ENCODE data around the gene BIRC2.
A peak's percentile ranks its signal among the peaks of the same experiment; 100 is the strongest.

Gene BIRC2

DNA sequence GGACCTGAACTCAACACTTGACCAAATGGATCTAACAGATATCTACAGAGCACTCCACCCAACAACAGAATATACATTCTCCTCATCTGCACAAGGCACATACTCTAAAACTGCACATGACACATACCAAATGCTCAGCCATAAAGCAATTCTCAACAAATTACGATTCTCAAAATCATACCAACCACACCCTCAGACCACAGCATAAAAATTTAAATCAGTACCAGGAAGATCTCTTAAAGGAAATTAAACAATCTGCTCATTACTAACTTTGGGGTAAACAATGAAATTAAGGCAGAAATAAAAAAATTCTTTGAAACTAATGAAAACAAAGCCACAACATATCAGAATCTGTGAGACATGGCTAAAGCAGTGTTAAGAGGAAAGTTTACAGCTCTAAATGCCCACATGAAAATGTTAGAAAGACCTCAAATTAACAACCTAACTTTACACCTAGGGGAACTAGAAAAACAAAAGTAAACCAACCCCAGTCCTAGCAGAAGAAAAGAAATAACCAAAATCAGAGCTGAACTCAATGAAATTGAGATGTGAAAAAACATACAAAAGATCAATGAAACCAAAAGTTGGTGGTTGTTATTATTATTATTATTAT, 68.4 kb downstream of the BIRC2 start:
- TF ChIP-seq, protein P1, sequence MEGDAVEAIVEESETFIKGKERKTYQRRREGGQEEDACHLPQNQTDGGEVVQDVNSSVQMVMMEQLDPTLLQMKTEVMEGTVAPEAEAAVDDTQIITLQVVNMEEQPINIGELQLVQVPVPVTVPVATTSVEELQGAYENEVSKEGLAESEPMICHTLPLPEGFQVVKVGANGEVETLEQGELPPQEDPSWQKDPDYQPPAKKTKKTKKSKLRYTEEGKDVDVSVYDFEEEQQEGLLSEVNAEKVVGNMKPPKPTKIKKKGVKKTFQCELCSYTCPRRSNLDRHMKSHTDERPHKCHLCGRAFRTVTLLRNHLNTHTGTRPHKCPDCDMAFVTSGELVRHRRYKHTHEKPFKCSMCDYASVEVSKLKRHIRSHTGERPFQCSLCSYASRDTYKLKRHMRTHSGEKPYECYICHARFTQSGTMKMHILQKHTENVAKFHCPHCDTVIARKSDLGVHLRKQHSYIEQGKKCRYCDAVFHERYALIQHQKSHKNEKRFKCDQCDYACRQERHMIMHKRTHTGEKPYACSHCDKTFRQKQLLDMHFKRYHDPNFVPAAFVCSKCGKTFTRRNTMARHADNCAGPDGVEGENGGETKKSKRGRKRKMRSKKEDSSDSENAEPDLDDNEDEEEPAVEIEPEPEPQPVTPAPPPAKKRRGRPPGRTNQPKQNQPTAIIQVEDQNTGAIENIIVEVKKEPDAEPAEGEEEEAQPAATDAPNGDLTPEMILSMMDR (IDR thresholded peaks at IDR 0.05; ENCODE audit: low read depth, low read length), result no peak
- no peak for TF ChIP-seq EZH2phosphoT487 (IDR thresholded peaks at IDR 0.05; ENCODE audit: low read depth)
- Histone ChIP-seq H3K27ac (ENCODE audit: low read length) (no peak overlapping the region), H3K27me3 (ENCODE audit: low read depth, low read length) (no peaks in the 10 kb centered on the region), H3K9ac (ENCODE audit: low read length) (no peak overlapping the region), H3K36me3 (replicated peaks; ENCODE audit: low read depth, low read length) (peaks cover 4% of the 10 kb centered on the region), H3K79me2 (ENCODE audit: low read length) (peaks cover 78% of the 10 kb centered on the region), H3K4me2 (ENCODE audit: low read length) (no peak overlapping the region), H3K4me1 (ENCODE audit: low read length) (peaks cover 12% of the 10 kb centered on the region), H3K9me3 (ENCODE audit: insufficient read depth, low read length) (no peaks in the 10 kb centered on the region), H4K20me1 (ENCODE audit: insufficient read depth, low read length) (peaks cover 42% of the 10 kb centered on the region), H3K4me3 (ENCODE audit: low read length) (no peak overlapping the region), H2AFZ (ENCODE audit: low read depth, low read length) (no peak overlapping the region)

DNA sequence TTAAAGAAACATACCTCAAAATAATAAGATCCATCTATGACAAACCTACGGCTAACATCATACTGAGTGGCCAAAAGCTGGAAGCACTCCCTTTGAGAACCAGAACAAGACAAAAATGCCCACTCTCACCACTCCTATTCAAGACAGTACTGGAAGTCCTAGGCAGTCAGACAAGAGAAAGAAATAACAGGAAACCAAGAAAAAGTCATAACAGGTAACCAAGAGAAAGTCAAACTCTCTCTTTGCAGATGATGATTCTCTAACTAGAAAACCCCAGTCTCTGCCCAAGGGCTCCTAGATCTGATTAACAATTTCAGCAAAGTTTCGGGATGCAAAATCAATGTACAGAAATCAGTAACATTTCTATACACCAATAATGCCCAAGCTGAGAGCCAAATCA, 70.0 kb downstream of the BIRC2 start:
- peaks cover 37% of the 10 kb centered on the region for H4K20me1 ChIP-seq (ENCODE audit: insufficient read depth, low read length)

DNA sequence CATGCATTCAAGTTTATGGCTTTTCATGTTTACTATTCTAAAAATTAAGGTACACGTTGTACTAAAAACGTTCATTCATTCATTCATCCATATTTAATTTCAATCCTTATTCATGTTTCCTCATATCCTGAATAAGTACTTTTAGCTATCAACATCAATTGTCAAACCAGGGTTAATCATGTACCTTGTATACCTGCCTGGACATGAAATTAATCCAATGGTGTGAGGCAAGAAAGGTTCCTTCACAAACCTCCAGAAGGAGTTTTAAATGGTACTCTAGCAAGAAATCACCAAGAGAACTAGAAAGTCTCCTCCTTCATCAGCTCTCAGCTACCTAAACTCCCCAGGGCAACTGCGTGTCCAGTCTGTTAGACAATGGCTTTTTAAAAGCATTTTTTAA, 72.2 kb downstream of the BIRC2 start:
- no peak overlapping the region for H3K27ac ChIP-seq (ENCODE audit: low read length)
- H2AFZ ChIP-seq (ENCODE audit: low read depth, low read length), result no peak overlapping the region
- H3K4me1 ChIP-seq (ENCODE audit: low read length), result peaks cover 27% of the 10 kb centered on the region
- H3K9ac ChIP-seq (ENCODE audit: low read length), result no peak overlapping the region
- peaks cover 77% of the 10 kb centered on the region for H3K79me2 ChIP-seq (ENCODE audit: low read length)
- no peak overlapping the region for H3K4me2 ChIP-seq (ENCODE audit: low read length)
- H3K36me3 ChIP-seq (replicated peaks; ENCODE audit: low read depth, low read length), result peaks cover 4% of the 10 kb centered on the region
- no peaks in the 10 kb centered on the region for H3K27me3 ChIP-seq (ENCODE audit: low read depth, low read length)
- H3K4me3 ChIP-seq (ENCODE audit: low read length), result no peak overlapping the region
- peaks cover 25% of the 10 kb centered on the region for H4K20me1 ChIP-seq (ENCODE audit: insufficient read depth, low read length)
- no peaks in the 10 kb centered on the region for H3K9me3 ChIP-seq (ENCODE audit: insufficient read depth, low read length)
- TF ChIP-seq, protein P1 (IDR thresholded peaks at IDR 0.05; ENCODE audit: low read depth, low read length), result no peak
- TF ChIP-seq EZH2phosphoT487 (IDR thresholded peaks at IDR 0.05; ENCODE audit: low read depth), result no peak

More for the DNA sequence above, 70.0 kb downstream of the BIRC2 start:
- Histone ChIP-seq H3K9me3 (ENCODE audit: insufficient read depth, low read length) (no peaks in the 10 kb centered on the region), H3K4me3 (ENCODE audit: low read length) (no peak overlapping the region), H2AFZ (ENCODE audit: low read depth, low read length) (no peak overlapping the region), H3K27me3 (ENCODE audit: low read depth, low read length) (no peaks in the 10 kb centered on the region), H3K4me2 (ENCODE audit: low read length) (no peak overlapping the region), H3K36me3 (replicated peaks; ENCODE audit: low read depth, low read length) (peaks cover 4% of the 10 kb centered on the region), H3K79me2 (ENCODE audit: low read length) (peaks cover 81% of the 10 kb centered on the region), H3K9ac (ENCODE audit: low read length) (no peak overlapping the region), H3K27ac (ENCODE audit: low read length) (no peak overlapping the region), H3K4me1 (ENCODE audit: low read length) (peaks cover 27% of the 10 kb centered on the region)
- no peak for TF ChIP-seq EZH2phosphoT487 (IDR thresholded peaks at IDR 0.05; ENCODE audit: low read depth)
- TF ChIP-seq, protein P1 (IDR thresholded peaks at IDR 0.05; ENCODE audit: low read depth, low read length), result no peak

DNA sequence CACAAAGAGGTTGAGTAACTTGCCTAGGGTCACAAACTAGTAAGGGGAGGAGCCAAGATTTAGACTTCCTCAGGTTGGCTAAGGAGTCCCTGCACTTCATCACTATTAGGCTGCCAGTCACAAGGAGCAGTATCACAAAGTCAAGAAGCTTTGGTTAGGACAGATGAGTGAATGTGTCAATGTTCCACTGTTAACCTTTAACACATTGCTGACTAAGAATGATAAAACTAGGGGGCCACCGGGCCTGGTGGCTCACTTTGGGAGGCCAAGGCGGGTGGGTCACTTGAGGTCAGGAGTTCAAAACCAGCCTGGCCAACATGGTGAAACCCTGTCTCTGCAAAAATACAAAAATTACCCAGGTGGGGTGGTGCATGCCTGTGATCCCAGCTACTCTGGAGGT, 73.5 kb downstream of the BIRC2 start:
- Histone ChIP-seq H3K27me3 (ENCODE audit: low read depth, low read length) (no peaks in the 10 kb centered on the region), H3K4me2 (ENCODE audit: low read length) (peak overlapping the region; percentile 27), H3K4me3 (ENCODE audit: low read length) (no peak overlapping the region), H3K4me1 (ENCODE audit: low read length) (peaks cover 27% of the 10 kb centered on the region), H3K36me3 (replicated peaks; ENCODE audit: low read depth, low read length) (peaks cover 4% of the 10 kb centered on the region), H3K27ac (ENCODE audit: low read length) (no peak overlapping the region), H2AFZ (ENCODE audit: low read depth, low read length) (no peak overlapping the region), H4K20me1 (ENCODE audit: insufficient read depth, low read length) (peaks cover 23% of the 10 kb centered on the region), H3K79me2 (ENCODE audit: low read length) (peaks cover 63% of the 10 kb centered on the region), H3K9ac (ENCODE audit: low read length) (no peak overlapping the region), H3K9me3 (ENCODE audit: insufficient read depth, low read length) (no peaks in the 10 kb centered on the region)
- TF ChIP-seq, protein P1 (IDR thresholded peaks at IDR 0.05; ENCODE audit: low read depth, low read length), result no peak
- TF ChIP-seq EZH2phosphoT487 (IDR thresholded peaks at IDR 0.05; ENCODE audit: low read depth), result no peak

All from OCI-LY3 (cell line).